CD14-positive monocyte (primary cell): ENCODE measurements around the gene ACHE. TPM values are rescaled to one million over a fixed set of nuclear protein-coding genes. Genes with fewer than 3 reads are reported as not detected.

Experiments used
- DNase-seq, 3 donors: peaks; one replicate each; pipeline ENCODE4 v3.0.0-alpha.2; 2011 to 2022
- H2AFZ ChIP-seq: 2 replicates; pipeline ENCODE4 v1.6.0; 2012; ENCODE audit warnings: mild to moderate bottlenecking, low read depth, low read length, inconsistent platforms; ENCODE audit not compliant: insufficient read depth, poor library complexity, severe bottlenecking
- H3K27ac ChIP-seq, 2 donors: 1 replicate in 1 of 2; 2 replicates in 1 of 2; pipeline ENCODE4 v1.5.1; 2012 to 2013; ENCODE audit warnings: low read length in 2 of 2, control low read depth in 1 of 2, inconsistent platforms in 1 of 2, low read depth in 1 of 2, mild to moderate bottlenecking in 1 of 2
- H3K27me3 ChIP-seq, 2 donors: one replicate each; pipeline versions ENCODE4 v1.6.0 to v1.6.1; 2011 to 2013; ENCODE audit warnings: low read length in 2 of 2; ENCODE audit not compliant: control insufficient read depth in 2 of 2, insufficient read depth in 2 of 2
- H3K36me3 ChIP-seq, 2 donors: replicated peaks in 1 of 2; 1 replicate in 1 of 2; 2 replicates in 1 of 2; pipeline versions ENCODE4 v1.5.1 to v1.6.1; 2012 to 2013; ENCODE audit warnings: low read length in 2 of 2, control low read depth in 1 of 2, inconsistent platforms in 1 of 2, mild to moderate bottlenecking in 1 of 2; ENCODE audit not compliant: insufficient read depth in 2 of 2, control insufficient read depth in 1 of 2
- H3K4me1 ChIP-seq, 2 donors: 1 replicate in 1 of 2; 2 replicates in 1 of 2; pipeline versions ENCODE4 v1.5.1 to v1.6.1; 2012 to 2013; ENCODE audit warnings: low read length in 2 of 2, control low read depth in 1 of 2, inconsistent platforms in 1 of 2, mild to moderate bottlenecking in 1 of 2, moderate library complexity in 1 of 2; ENCODE audit not compliant: insufficient read depth in 2 of 2, control insufficient read depth in 1 of 2
- H3K4me2 ChIP-seq: replicated peaks from 2 replicates; pipeline ENCODE3; 2012; ENCODE audit warnings: low read length, moderate library complexity, mild to moderate bottlenecking; ENCODE audit not compliant: poor library complexity, severe bottlenecking; ENCODE audit errors: extremely low read depth
- H3K4me3 ChIP-seq, 3 experiments: fragments of 200-600 bp in 1 of 3; sonication (generic) in 1 of 3; replicated peaks in 1 of 3; 1 replicate in 2 of 3; 2 replicates in 1 of 3; pipeline ENCODE4 v1.5.1; 2011 to 2013; ENCODE audit warnings: low read length in 3 of 3, mild to moderate bottlenecking in 3 of 3, control low read depth in 2 of 3, low read depth in 2 of 3, inconsistent platforms in 1 of 3, moderate library complexity in 1 of 3
- H3K79me2 ChIP-seq: 2 replicates; pipeline ENCODE4 v1.6.0; 2012; ENCODE audit warnings: mild to moderate bottlenecking, control low read depth, inconsistent platforms, low read length, moderate library complexity; ENCODE audit not compliant: insufficient read depth
- H3K9ac ChIP-seq: 2 replicates; pipeline ENCODE4 v1.6.0; 2017; ENCODE audit warnings: low read length, mild to moderate bottlenecking; ENCODE audit not compliant: insufficient read depth, poor library complexity, severe bottlenecking
- H3K9me3 ChIP-seq, 2 donors: replicated peaks in 1 of 2; 1 replicate in 1 of 2; 2 replicates in 1 of 2; pipeline versions ENCODE4 v1.5.1 to v1.6.1; 2012 to 2013; ENCODE audit warnings: low read length in 2 of 2, control low read depth in 1 of 2; ENCODE audit not compliant: control insufficient read depth in 1 of 2, insufficient read depth in 1 of 2
- H4K20me1 ChIP-seq: 2 replicates; pipeline ENCODE4 v1.6.0; 2012; ENCODE audit warnings: mild to moderate bottlenecking, low read length, control low read depth, moderate library complexity; ENCODE audit not compliant: insufficient read depth
- H3K27ac Mint-ChIP-seq, 7 donors: one replicate each; pipeline ENCODE4 v1.8.0; 2020; ENCODE audit warnings: mild to moderate bottlenecking in 7 of 7, mixed read lengths in 7 of 7, moderate library complexity in 6 of 7, inconsistent platforms in 2 of 7
- H3K27me3 Mint-ChIP-seq, 3 donors: one replicate each; pipeline ENCODE4 v1.8.0; 2021 to 2022; ENCODE audit warnings: low read depth in 3 of 3, mild to moderate bottlenecking in 3 of 3, mixed read lengths in 3 of 3, moderate library complexity in 3 of 3, inconsistent platforms in 1 of 3
- H3K36me3 Mint-ChIP-seq, 2 donors: one replicate each; pipeline ENCODE4 v1.8.0; 2020; ENCODE audit warnings: mixed read lengths in 2 of 2, inconsistent platforms in 1 of 2, mild to moderate bottlenecking in 1 of 2
- H3K4me1 Mint-ChIP-seq: one replicate; pipeline ENCODE4 v1.8.0; 2020; ENCODE audit warnings: mild to moderate bottlenecking, mixed read lengths
- H3K4me3 Mint-ChIP-seq, 2 donors: one replicate each; pipeline ENCODE4 v1.8.0; 2020; ENCODE audit warnings: mild to moderate bottlenecking in 2 of 2, mixed read lengths in 2 of 2, moderate library complexity in 1 of 2
- H3K9me3 Mint-ChIP-seq, 7 donors: one replicate each; pipeline ENCODE4 v1.8.0; 2020 to 2022; ENCODE audit warnings: mixed read lengths in 7 of 7, mild to moderate bottlenecking in 6 of 7, moderate library complexity in 6 of 7, inconsistent platforms in 2 of 7
- WGBS: methylation state at CpG from one replicate; pipeline ENCODE4 v1.1.5; 2013; ENCODE audit warnings: missing lambda C conversion rate; ENCODE audit not compliant: insufficient coverage; 5-methylcytosine and 5-hydroxymethylcytosine counted together
- intact Hi-C, 2 donors: fragments of 100-400 bp; cut with micrococcal nuclease; formaldehyde crosslinking; loops; one replicate each; pipeline versions ENCODE4 v1.15.0 to v1.15.1; 2023
- polyA plus RNA-seq, 3 donors: library from polyadenylated mRNA; depleted of rRNA in 1 of 3; unstranded in 2 of 3; stranded (reverse) in 1 of 3; fragments of 300-500 nt in 2 of 3; fragments of >200 nt in 1 of 3; fragmentation: Illumina TruSeq in 2 of 3; gene quantifications; 1 replicate in 2 of 3; 2 replicates in 1 of 3; pipeline ENCODE4 v1.2.3, GENCODE V29; 2012 to 2021
- TF ChIP-seq, protein P1 (sequence below): fragments of 200-600 bp; IDR thresholded peaks from one replicate; pipeline ENCODE4 v1.8.0; 2022; ENCODE audit warnings: antibody characterized with exemption, mild to moderate bottlenecking

Gene ACHE
- polyA plus RNA-seq, 3 donors, result 0.19 TPM; not detected in 2

DNA sequence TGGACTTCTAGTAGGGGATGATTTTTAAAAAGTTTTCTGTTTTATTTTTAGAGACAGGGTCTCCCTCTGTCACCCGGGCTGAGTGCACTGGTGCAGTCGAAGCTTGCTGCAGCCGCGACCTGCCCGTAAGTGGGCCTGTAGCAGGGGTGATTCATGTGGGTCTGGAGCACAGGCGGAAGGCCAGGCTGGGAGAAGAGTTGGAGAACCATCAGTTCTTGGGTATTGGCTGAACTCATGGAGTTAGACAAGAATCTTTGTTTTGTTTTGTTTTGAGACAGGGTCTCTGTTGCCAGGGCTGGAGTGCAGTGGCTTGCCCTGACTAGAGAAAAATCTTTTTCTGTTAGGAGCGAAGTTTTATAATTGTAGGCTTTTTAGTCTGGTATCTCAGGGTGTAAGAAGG is 15.0 kb downstream of the ACHE start:
- no peak overlapping the region for H3K4me3 Mint-ChIP-seq
- H3K36me3 Mint-ChIP-seq, result peaks cover 79 to 87% of the 10 kb centered on the region in 2 donors
- no peak overlapping the region for H3K4me2 ChIP-seq
- DNase-seq, result no peak
- no peak overlapping the region for H3K27ac ChIP-seq
- H3K4me1 Mint-ChIP-seq, result peaks cover 23% of the 10 kb centered on the region
- H3K27ac Mint-ChIP-seq, result peak overlapping the region in 3 of 7 donors; percentile 2 to 54 (median 35)
- intact Hi-C loops, result no loop called here
- TF ChIP-seq, protein P1, sequence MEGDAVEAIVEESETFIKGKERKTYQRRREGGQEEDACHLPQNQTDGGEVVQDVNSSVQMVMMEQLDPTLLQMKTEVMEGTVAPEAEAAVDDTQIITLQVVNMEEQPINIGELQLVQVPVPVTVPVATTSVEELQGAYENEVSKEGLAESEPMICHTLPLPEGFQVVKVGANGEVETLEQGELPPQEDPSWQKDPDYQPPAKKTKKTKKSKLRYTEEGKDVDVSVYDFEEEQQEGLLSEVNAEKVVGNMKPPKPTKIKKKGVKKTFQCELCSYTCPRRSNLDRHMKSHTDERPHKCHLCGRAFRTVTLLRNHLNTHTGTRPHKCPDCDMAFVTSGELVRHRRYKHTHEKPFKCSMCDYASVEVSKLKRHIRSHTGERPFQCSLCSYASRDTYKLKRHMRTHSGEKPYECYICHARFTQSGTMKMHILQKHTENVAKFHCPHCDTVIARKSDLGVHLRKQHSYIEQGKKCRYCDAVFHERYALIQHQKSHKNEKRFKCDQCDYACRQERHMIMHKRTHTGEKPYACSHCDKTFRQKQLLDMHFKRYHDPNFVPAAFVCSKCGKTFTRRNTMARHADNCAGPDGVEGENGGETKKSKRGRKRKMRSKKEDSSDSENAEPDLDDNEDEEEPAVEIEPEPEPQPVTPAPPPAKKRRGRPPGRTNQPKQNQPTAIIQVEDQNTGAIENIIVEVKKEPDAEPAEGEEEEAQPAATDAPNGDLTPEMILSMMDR, result no peak
- no peak overlapping the region for H3K4me3 ChIP-seq
- H3K9ac ChIP-seq, result no peak overlapping the region
- H2AFZ ChIP-seq, result no peak overlapping the region
- peaks cover 62% of the 10 kb centered on the region for H3K79me2 ChIP-seq
- WGBS, result 98% methylated on average over 7 of the region's 7 CpGs
- H3K27me3 ChIP-seq, result no peaks in the 10 kb centered on the region
- H3K27me3 Mint-ChIP-seq, result peaks cover 1 to 9% (median 2%) of the 10 kb centered on the region in 3 donors
- H3K9me3 Mint-ChIP-seq, result peaks cover 0 to 2% (median 0%) of the 10 kb centered on the region in 7 donors
- peaks cover 50 to 82% of the 10 kb centered on the region in 2 donors for H3K36me3 ChIP-seq
- H3K4me1 ChIP-seq, result peaks cover 9 to 22% of the 10 kb centered on the region in 2 donors
- H3K9me3 ChIP-seq, result no peaks in the 10 kb centered on the region
- peaks cover 89% of the 10 kb centered on the region for H4K20me1 ChIP-seq

DNA sequence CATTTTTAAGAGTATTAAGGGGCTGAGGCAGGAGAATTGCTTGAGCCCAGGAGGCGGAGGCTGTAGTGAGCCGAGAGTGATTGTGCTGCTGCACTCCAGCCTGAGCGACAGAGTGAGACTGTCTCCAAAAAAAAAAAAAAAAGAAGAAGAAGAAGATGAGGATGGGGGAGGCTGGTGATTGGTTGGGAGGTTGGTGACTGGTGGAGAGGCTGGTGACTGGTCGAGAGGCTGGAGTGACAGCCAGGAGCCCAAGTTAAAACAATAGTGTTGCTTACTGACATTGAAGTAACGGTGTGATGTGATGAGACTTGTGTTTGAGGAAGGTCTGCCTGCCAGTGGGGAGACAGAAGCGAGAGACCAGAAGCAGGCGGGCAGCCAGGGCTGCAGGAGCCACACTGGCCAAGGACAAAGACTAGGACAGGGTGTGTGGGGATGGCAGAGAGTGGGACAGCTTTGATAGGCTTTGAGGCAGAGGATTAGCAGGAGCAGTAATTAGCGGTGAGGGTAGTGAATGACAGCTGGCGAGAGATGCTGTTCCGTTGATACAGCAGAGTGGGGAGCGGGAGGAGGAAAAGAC is 15.9 kb downstream of the ACHE start:
- H3K4me1 ChIP-seq, result peaks cover 12 to 20% of the 10 kb centered on the region in 2 donors
- H3K9ac ChIP-seq, result no peak overlapping the region
- Mint-ChIP-seq H3K27ac (peak overlapping the region in 2 of 7 donors; percentile 31 to 32), H3K36me3 (peaks cover 70 to 78% of the 10 kb centered on the region in 2 donors), H3K4me1 (peaks cover 22% of the 10 kb centered on the region), H3K27me3 (peaks cover 0 to 8% (median 1%) of the 10 kb centered on the region in 3 donors), H3K9me3 (peaks cover 0 to 2% (median 0%) of the 10 kb centered on the region in 7 donors), H3K4me3 (no peak overlapping the region)
- WGBS, result 85% methylated on average over 10 of the region's 11 CpGs
- H4K20me1 ChIP-seq, result peaks cover 87% of the 10 kb centered on the region
- TF ChIP-seq, protein P1, result no peak
- no peak for DNase-seq
- no peaks in the 10 kb centered on the region for H3K9me3 ChIP-seq
- H3K4me2 ChIP-seq, result no peak overlapping the region
- peaks cover 42 to 73% of the 10 kb centered on the region in 2 donors for H3K36me3 ChIP-seq
- H3K4me3 ChIP-seq, result no peak overlapping the region
- peaks cover 69% of the 10 kb centered on the region for H3K79me2 ChIP-seq
- H3K27ac ChIP-seq, result no peak overlapping the region
- H2AFZ ChIP-seq, result no peak overlapping the region
- intact Hi-C loops, result no loop called here
- H3K27me3 ChIP-seq, result no peaks in the 10 kb centered on the region
